ENCODE data around the gene SLIT1. TPM values are rescaled to one million over a fixed set of nuclear protein-coding genes. Genes with fewer than 3 reads are reported as not detected.

SLIT1 gene
- total RNA-seq, 1 donor = not detected

DNA sequence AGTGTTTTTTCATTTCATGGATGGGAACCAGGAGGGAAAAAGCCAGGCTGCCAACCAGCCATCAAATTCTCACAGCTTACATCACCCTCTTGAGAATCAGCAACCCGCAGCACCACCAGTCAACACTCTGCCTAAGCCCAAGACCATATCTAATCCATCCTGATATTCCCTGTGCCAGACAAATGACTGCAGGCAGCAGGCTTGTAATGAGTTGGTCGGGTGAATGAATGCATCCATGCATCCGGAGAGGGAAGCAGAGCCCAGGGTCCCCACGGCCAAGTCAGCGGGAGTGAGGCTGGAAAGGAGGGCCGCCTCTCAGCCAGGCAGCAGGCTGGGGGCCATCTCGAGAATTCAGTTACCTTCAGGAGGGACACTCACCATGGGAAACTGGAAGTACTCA, 46.9 kb downstream of the SLIT1 start:
- TF ChIP-seq, protein P1, sequence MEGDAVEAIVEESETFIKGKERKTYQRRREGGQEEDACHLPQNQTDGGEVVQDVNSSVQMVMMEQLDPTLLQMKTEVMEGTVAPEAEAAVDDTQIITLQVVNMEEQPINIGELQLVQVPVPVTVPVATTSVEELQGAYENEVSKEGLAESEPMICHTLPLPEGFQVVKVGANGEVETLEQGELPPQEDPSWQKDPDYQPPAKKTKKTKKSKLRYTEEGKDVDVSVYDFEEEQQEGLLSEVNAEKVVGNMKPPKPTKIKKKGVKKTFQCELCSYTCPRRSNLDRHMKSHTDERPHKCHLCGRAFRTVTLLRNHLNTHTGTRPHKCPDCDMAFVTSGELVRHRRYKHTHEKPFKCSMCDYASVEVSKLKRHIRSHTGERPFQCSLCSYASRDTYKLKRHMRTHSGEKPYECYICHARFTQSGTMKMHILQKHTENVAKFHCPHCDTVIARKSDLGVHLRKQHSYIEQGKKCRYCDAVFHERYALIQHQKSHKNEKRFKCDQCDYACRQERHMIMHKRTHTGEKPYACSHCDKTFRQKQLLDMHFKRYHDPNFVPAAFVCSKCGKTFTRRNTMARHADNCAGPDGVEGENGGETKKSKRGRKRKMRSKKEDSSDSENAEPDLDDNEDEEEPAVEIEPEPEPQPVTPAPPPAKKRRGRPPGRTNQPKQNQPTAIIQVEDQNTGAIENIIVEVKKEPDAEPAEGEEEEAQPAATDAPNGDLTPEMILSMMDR (IDR thresholded peaks at IDR 0.05; ENCODE audit: extremely low read depth, low read depth, low read length) = no peak
- Histone ChIP-seq H3K4me1 (ENCODE audit: insufficient read depth, low read length) (no peaks in the 10 kb centered on the region), H3K27ac (ENCODE audit: low read depth, low read length) (no peak overlapping the region)

DNA sequence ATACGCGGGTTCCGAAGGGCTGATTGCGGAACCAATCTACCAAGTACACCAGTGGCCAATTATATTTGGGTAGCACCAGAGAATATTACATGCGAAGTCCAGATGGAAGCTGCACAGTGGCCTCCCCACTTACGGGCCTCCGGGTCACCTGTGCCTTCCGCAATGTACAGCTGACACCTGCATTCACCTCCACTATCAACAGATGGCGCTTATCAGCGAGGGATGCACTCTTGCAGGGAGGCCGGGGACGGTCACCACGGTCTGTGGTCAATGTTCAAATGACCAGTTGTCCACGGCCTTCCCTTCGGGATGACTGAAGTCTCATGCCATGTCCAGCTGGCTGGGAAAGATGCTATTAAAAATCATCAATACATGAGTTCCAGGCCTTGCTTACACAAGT, 47.6 kb downstream of the SLIT1 start:
- peaks cover 9% of the 10 kb centered on the region for H3K27me3 ChIP-seq (ENCODE audit: insufficient read depth, low read length)

More for the DNA sequence above, 46.9 kb downstream of the SLIT1 start:
- no peaks in the 10 kb centered on the region for H3K36me3 ChIP-seq (ENCODE audit: insufficient read depth, low read length)
- H2AFZ ChIP-seq (ENCODE audit: low read length) = no peak overlapping the region
- H4K20me1 ChIP-seq (ENCODE audit: insufficient read depth, low read length) = no peaks in the 10 kb centered on the region
- H3K79me2 ChIP-seq (ENCODE audit: insufficient read depth, low read length) = no peaks in the 10 kb centered on the region
- H3K4me2 ChIP-seq (ENCODE audit: insufficient read depth, low read length) = no peak overlapping the region
- no peaks in the 10 kb centered on the region for H3K9me3 ChIP-seq (ENCODE audit: low read depth, low read length)
- no peak overlapping the region for H3K4me3 ChIP-seq (ENCODE audit: insufficient read depth, low read length)
- DNase-seq (ENCODE audit: insufficient read length, low spot score, missing footprints) = no peak
- peaks cover 9% of the 10 kb centered on the region for H3K27me3 ChIP-seq (ENCODE audit: insufficient read depth, low read length)

DNA sequence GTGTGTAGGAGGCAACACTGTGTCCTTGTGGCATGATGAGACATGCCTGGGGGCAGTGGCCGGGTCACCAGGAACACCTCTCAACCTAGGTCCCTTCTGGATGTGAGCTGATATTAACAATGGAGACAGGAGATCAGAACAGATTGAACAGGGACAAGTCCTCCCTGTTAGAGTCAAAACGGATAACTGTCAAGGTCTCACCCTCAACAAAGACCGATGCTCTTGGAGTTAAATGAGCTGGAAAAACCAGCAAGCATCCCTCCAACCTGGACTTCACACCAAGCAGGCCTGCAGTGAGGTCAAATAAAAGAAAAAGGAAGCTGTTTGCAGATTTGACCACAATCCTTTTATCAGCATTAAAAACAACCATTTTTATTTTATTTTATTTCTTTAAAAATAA, 49.0 kb downstream of the SLIT1 start:
- Histone ChIP-seq H3K79me2 (ENCODE audit: insufficient read depth, low read length) (no peaks in the 10 kb centered on the region), H3K27me3 (ENCODE audit: insufficient read depth, low read length) (peaks cover 7% of the 10 kb centered on the region), H4K20me1 (ENCODE audit: insufficient read depth, low read length) (no peaks in the 10 kb centered on the region), H2AFZ (ENCODE audit: low read length) (no peak overlapping the region), H3K4me3 (ENCODE audit: insufficient read depth, low read length) (no peak overlapping the region), H3K27ac (ENCODE audit: low read depth, low read length) (no peak overlapping the region), H3K4me2 (ENCODE audit: insufficient read depth, low read length) (no peak overlapping the region), H3K36me3 (ENCODE audit: insufficient read depth, low read length) (no peaks in the 10 kb centered on the region), H3K9me3 (ENCODE audit: low read depth, low read length) (no peaks in the 10 kb centered on the region), H3K4me1 (ENCODE audit: insufficient read depth, low read length) (no peaks in the 10 kb centered on the region)
- no peak for DNase-seq (ENCODE audit: insufficient read length, low spot score, missing footprints)
- TF ChIP-seq, protein P1 (IDR thresholded peaks at IDR 0.05; ENCODE audit: extremely low read depth, low read depth, low read length) = no peak

More for the DNA sequence above, 47.6 kb downstream of the SLIT1 start:
- no peak overlapping the region for H3K4me2 ChIP-seq (ENCODE audit: insufficient read depth, low read length)
- no peak overlapping the region for H2AFZ ChIP-seq (ENCODE audit: low read length)
- no peaks in the 10 kb centered on the region for H3K9me3 ChIP-seq (ENCODE audit: low read depth, low read length)
- DNase-seq (ENCODE audit: insufficient read length, low spot score, missing footprints) = no peak
- no peak overlapping the region for H3K27ac ChIP-seq (ENCODE audit: low read depth, low read length)
- no peaks in the 10 kb centered on the region for H3K4me1 ChIP-seq (ENCODE audit: insufficient read depth, low read length)
- H4K20me1 ChIP-seq (ENCODE audit: insufficient read depth, low read length) = no peaks in the 10 kb centered on the region
- TF ChIP-seq, protein P1 (IDR thresholded peaks at IDR 0.05; ENCODE audit: extremely low read depth, low read depth, low read length) = no peak
- no peaks in the 10 kb centered on the region for H3K36me3 ChIP-seq (ENCODE audit: insufficient read depth, low read length)
- H3K4me3 ChIP-seq (ENCODE audit: insufficient read depth, low read length) = no peak overlapping the region
- no peaks in the 10 kb centered on the region for H3K79me2 ChIP-seq (ENCODE audit: insufficient read depth, low read length)

DNA sequence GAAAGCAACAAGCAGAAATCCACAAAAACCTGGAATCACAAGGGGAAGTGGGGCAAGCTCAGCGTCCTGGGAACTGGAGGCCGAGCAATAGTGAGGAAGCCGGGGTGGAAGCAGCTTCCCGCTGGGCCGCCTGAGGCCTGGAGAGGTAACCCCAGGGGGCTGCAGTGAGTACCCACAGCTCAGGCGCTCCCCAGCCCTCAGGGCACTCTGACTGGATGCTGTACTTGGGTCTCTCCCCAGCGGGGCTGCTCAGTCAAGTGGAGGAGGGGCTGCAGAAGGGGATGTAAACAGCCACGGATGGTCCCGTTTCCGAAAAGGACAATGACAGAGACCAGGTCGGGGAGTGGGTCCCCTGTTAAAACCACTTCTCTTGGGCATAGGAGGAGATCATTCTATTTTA, 50.3 kb downstream of the SLIT1 start:
- Histone ChIP-seq H3K4me2 (ENCODE audit: insufficient read depth, low read length) (no peak overlapping the region), H2AFZ (ENCODE audit: low read length) (no peak overlapping the region), H3K9me3 (ENCODE audit: low read depth, low read length) (no peaks in the 10 kb centered on the region), H3K27me3 (ENCODE audit: insufficient read depth, low read length) (peaks cover 16% of the 10 kb centered on the region), H3K36me3 (ENCODE audit: insufficient read depth, low read length) (no peaks in the 10 kb centered on the region), H3K4me3 (ENCODE audit: insufficient read depth, low read length) (no peak overlapping the region), H3K4me1 (ENCODE audit: insufficient read depth, low read length) (no peaks in the 10 kb centered on the region), H3K79me2 (ENCODE audit: insufficient read depth, low read length) (no peaks in the 10 kb centered on the region), H3K27ac (ENCODE audit: low read depth, low read length) (no peak overlapping the region), H4K20me1 (ENCODE audit: insufficient read depth, low read length) (no peaks in the 10 kb centered on the region)
- DNase-seq (ENCODE audit: insufficient read length, low spot score, missing footprints) = no peak
- TF ChIP-seq, protein P1 (IDR thresholded peaks at IDR 0.05; ENCODE audit: extremely low read depth, low read depth, low read length) = no peak

Data from osteoblast (primary cell).